MM.1S (cell line): ENCODE measurements around the gene CFD.

ENCODE experiments used
- DNase-seq: peaks from one replicate; pipeline ENCODE4 v3.0.0-alpha.2; 2015
- H2AFZ ChIP-seq: fragments of 300-600 bp; sonication (generic); 2 replicates; pipeline ENCODE4 v1.6.0; 2016; ENCODE audit warnings: antibody characterized with exemption, low read length
- H3F3A ChIP-seq: fragments of 300-600 bp; sonication (generic); 2 replicates; pipeline ENCODE4 v1.6.1; 2016; ENCODE audit warnings: mild to moderate bottlenecking, antibody characterized with exemption, low read length, moderate library complexity, mixed read lengths; ENCODE audit not compliant: insufficient read depth
- H3K27ac ChIP-seq: fragments of 300-600 bp; sonication (generic); 2 replicates; pipeline ENCODE4 v1.5.1; 2016; ENCODE audit warnings: mild to moderate bottlenecking, low read length
- H3K27me3 ChIP-seq: fragments of 300-600 bp; sonication (generic); replicated peaks from 2 replicates; pipeline ENCODE4 v1.6.0; 2016; ENCODE audit warnings: low read length; ENCODE audit not compliant: insufficient read depth
- H3K36me3 ChIP-seq: fragments of 300-600 bp; sonication (generic); replicated peaks from 2 replicates; pipeline ENCODE4 v1.6.1; 2016; ENCODE audit warnings: mild to moderate bottlenecking, low read length, mixed read lengths; ENCODE audit not compliant: insufficient read depth
- H3K4me1 ChIP-seq: fragments of 300-600 bp; sonication (generic); 2 replicates; pipeline ENCODE4 v1.6.1; 2016; ENCODE audit warnings: low read length, mixed read lengths
- H3K4me2 ChIP-seq: fragments of 300-600 bp; sonication (generic); 2 replicates; pipeline ENCODE4 v1.6.0; 2016; ENCODE audit warnings: low read depth, low read length
- H3K4me3 ChIP-seq: fragments of 300-600 bp; sonication (generic); 2 replicates; pipeline ENCODE4 v1.5.1; 2016; ENCODE audit warnings: low read length, mixed read lengths
- H3K79me2 ChIP-seq: fragments of 300-600 bp; sonication (generic); 2 replicates; pipeline ENCODE4 v1.6.1; 2016; ENCODE audit warnings: mixed run types, low read length, mixed read lengths
- H3K9ac ChIP-seq: fragments of 300-600 bp; sonication (generic); 2 replicates; pipeline ENCODE4 v1.6.1; 2016; ENCODE audit warnings: low read length, mixed read lengths
- H3K9me2 ChIP-seq: fragments of 300-600 bp; sonication (generic); replicated peaks from 2 replicates; pipeline ENCODE4 v1.6.1; 2016; ENCODE audit warnings: mild to moderate bottlenecking, low read length, mixed read lengths; ENCODE audit not compliant: insufficient read depth
- H3K9me3 ChIP-seq: fragments of 300-600 bp; sonication (generic); replicated peaks from 2 replicates; pipeline ENCODE4 v1.6.1; 2016; ENCODE audit warnings: mild to moderate bottlenecking, low read length, mixed read lengths; ENCODE audit not compliant: insufficient read depth
- H4K20me1 ChIP-seq: fragments of 300-600 bp; sonication (generic); 2 replicates; pipeline ENCODE4 v1.6.1; 2016; ENCODE audit warnings: mild to moderate bottlenecking, low read length, moderate library complexity, mixed read lengths; ENCODE audit not compliant: insufficient read depth
- EZH2 ChIP-seq: fragments of 300-600 bp; sonication (generic); optimal IDR thresholded peaks from 2 replicates; pipeline ENCODE3; 2017; ENCODE audit warnings: low read depth, mild to moderate bottlenecking, antibody characterized with exemption, low read length, mixed read lengths
- EZH2phosphoT487 ChIP-seq: fragments of 300-600 bp; sonication (generic); IDR thresholded peaks from 2 replicates; pipeline ENCODE4 v1.6.1; 2018; ENCODE audit warnings: antibody characterized with exemption, low read length
- TF ChIP-seq, protein P1 (sequence below): fragments of 300-600 bp; sonication (generic); IDR thresholded peaks from 2 replicates; pipeline ENCODE4 v1.5.1; 2016; ENCODE audit warnings: antibody characterized with exemption, low read length, mixed read lengths

Gene CFD

DNA sequence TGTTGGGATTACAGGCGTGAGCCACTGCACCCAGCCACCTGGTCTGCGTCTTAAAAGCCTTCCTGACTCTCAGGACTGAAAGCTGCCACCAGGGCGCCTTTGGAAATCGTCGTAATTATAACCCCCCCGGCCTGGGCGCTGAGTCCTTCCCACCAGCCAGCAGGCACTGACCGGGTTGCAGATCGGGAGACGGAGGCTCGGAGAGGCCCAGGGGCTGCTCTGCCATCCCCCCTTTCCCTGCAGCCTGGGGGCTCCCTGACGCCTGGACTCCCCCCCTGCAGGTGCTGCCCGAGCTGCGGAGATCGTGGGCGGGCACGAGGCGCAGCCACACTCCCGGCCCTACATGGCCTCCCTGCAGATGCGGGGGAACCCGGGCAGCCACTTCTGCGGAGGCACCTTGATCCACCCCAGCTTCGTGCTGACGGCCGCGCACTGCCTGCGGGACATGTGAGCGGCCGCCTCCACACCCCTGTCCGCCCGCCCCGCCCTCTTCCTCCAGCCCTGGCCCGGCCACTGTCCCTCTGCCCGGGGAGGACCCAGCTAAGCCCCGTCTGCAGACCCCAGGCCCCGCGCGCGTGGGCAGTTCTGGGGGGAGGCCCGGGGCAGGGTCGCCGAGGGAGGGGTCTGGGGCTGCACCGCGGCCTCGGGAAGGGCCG lies 16.2 kb upstream of the CFD start:
- no peak overlapping the region for H3K4me3 ChIP-seq
- H3K4me1 ChIP-seq = peaks cover 8% of the 10 kb centered on the region; the same call in 1 of the 2 replicates
- no peaks in the 10 kb centered on the region for H3K79me2 ChIP-seq
- no peak for DNase-seq
- peaks cover 9% of the 10 kb centered on the region for H3F3A ChIP-seq
- H3K27me3 ChIP-seq = peaks cover 79% of the 10 kb centered on the region
- no peaks in the 10 kb centered on the region for H4K20me1 ChIP-seq
- H3K27ac ChIP-seq = no peak overlapping the region
- no peak for TF ChIP-seq EZH2phosphoT487
- no peak overlapping the region for H3K9ac ChIP-seq
- no peaks in the 10 kb centered on the region for H3K9me3 ChIP-seq
- H3K36me3 ChIP-seq = no peaks in the 10 kb centered on the region
- peak overlapping the region; percentile 31; the same call in 1 of the 2 replicates for H3K4me2 ChIP-seq
- no peak overlapping the region for H2AFZ ChIP-seq
- H3K9me2 ChIP-seq = no peaks in the 10 kb centered on the region

DNA sequence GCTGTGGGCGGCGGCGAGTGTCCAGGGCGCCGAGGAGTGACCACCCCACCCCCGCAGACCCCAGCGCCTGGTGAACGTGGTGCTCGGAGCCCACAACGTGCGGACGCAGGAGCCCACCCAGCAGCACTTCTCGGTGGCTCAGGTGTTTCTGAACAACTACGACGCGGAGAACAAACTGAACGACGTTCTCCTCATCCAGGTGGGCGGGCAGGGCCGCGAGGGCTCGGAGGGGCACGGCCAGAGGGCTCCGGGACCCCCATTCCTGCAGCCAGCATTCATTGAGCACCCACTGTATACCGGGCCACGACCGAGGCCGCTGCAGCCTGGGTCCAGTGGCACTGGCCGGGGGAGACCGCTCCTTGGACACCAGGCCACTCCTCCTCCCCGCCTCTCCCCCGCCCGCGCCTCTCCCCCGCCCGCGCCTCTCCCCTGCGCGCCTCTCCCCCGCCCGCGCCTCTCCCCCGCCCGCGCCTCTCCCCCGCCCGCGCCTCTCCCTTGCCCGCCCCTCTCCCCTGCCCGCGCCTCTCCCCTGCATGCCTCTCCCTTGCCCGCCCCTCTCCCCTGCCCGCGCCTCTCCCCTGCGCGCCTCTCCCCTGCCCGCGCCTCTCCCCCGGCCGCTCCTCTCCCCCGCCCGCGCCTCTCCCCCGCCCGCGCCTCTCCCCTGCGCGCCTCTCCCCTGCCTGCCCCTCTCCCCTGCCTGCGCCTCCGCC lies 15.5 kb upstream of the CFD start:
- no peaks in the 10 kb centered on the region for H3K9me2 ChIP-seq
- no peak overlapping the region for H3K27ac ChIP-seq
- H3K36me3 ChIP-seq = no peaks in the 10 kb centered on the region
- no peak overlapping the region for H3K4me3 ChIP-seq
- H3K4me1 ChIP-seq = peaks cover 8% of the 10 kb centered on the region; the same call in 1 of the 2 replicates
- TF ChIP-seq, protein P1, sequence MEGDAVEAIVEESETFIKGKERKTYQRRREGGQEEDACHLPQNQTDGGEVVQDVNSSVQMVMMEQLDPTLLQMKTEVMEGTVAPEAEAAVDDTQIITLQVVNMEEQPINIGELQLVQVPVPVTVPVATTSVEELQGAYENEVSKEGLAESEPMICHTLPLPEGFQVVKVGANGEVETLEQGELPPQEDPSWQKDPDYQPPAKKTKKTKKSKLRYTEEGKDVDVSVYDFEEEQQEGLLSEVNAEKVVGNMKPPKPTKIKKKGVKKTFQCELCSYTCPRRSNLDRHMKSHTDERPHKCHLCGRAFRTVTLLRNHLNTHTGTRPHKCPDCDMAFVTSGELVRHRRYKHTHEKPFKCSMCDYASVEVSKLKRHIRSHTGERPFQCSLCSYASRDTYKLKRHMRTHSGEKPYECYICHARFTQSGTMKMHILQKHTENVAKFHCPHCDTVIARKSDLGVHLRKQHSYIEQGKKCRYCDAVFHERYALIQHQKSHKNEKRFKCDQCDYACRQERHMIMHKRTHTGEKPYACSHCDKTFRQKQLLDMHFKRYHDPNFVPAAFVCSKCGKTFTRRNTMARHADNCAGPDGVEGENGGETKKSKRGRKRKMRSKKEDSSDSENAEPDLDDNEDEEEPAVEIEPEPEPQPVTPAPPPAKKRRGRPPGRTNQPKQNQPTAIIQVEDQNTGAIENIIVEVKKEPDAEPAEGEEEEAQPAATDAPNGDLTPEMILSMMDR = no peak
- TF ChIP-seq EZH2phosphoT487 (no peak), EZH2 (no peak)
- H3F3A ChIP-seq = peaks cover 9% of the 10 kb centered on the region
- no peak overlapping the region for H2AFZ ChIP-seq
- H3K9ac ChIP-seq = no peak overlapping the region
- no peaks in the 10 kb centered on the region for H3K9me3 ChIP-seq
- H3K79me2 ChIP-seq = no peaks in the 10 kb centered on the region
- no peaks in the 10 kb centered on the region for H4K20me1 ChIP-seq
- no peak for DNase-seq
- peak overlapping the region; percentile 31; the same call in 1 of the 2 replicates for H3K4me2 ChIP-seq
- H3K27me3 ChIP-seq = peaks cover 81% of the 10 kb centered on the region

DNA sequence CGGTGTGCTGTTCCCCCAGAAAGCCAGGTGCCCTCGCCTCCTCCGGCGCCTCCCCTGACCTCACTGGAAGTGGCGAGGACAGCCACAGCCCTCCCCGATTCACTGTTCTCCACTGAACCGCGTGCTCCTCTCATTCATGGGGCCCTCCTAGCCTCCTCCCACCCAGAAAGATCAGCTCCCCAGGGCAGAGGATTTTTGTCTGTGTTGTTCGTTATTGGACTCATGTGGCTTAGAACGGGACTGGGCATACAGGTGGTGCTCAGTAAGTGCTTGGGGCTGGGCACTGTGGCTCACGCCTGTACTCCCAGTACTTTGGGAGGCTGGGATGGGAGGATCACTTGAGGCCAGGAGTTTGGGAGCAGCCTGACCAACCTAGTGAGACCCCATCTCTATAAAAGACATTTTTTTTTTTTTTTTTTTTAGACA lies 14.9 kb upstream of the CFD start:
- no peaks in the 10 kb centered on the region for H3K9me2 ChIP-seq
- peaks cover 8% of the 10 kb centered on the region; the same call in 1 of the 2 replicates for H3K4me1 ChIP-seq
- peaks cover 81% of the 10 kb centered on the region for H3K27me3 ChIP-seq
- no peak overlapping the region for H2AFZ ChIP-seq
- no peak for DNase-seq
- H3K27ac ChIP-seq = no peak overlapping the region
- H3K9me3 ChIP-seq = no peaks in the 10 kb centered on the region
- no peaks in the 10 kb centered on the region for H3K36me3 ChIP-seq
- H3K79me2 ChIP-seq = no peaks in the 10 kb centered on the region
- H3K9ac ChIP-seq = no peak overlapping the region
- no peaks in the 10 kb centered on the region for H4K20me1 ChIP-seq
- 0 out of 2 replicates have a peak overlapping the region, but pooled peaks have one; percentile 16 for H3K4me2 ChIP-seq
- H3F3A ChIP-seq = peaks cover 9% of the 10 kb centered on the region
- no peak overlapping the region for H3K4me3 ChIP-seq
- TF ChIP-seq EZH2phosphoT487 (no peak), EZH2 (no peak)
- TF ChIP-seq, protein P1 = no peak
